ENCODE results near the gene ACVR1C. TPM values are rescaled to one million over a fixed set of nuclear protein-coding genes. Genes with fewer than 3 reads are reported as not detected.

The ACVR1C gene
- polyA plus RNA-seq, 5 donors = 0.09 to 0.40 (median 0.25) TPM

- DNase-seq = no peak
Observed at GRCh38 chr2:157497638-157498314, 130.9 kb downstream of the ACVR1C start.

GRCh38 chr2:157492189-157492773 is 136.4 kb downstream of the ACVR1C start:
- DNase-seq = peak; percentile 31 to 65

- DNase-seq = no peak
Observed at GRCh38 chr2:157489983-157490382, 138.7 kb downstream of the ACVR1C start.

- DNase-seq = no peak
Observed at GRCh38 chr2:157488877-157489276, 139.8 kb downstream of the ACVR1C start.

- no peak for DNase-seq
Observed at GRCh38 chr2:157487747-157488146, 140.9 kb downstream of the ACVR1C start.

GRCh38 chr2:157487271-157487610 is 141.4 kb downstream of the ACVR1C start:
- DNase-seq = no peak

GRCh38 chr2:157486596-157487270 is 141.9 kb downstream of the ACVR1C start:
- no peak for DNase-seq

- no peak for DNase-seq
Observed at GRCh38 chr2:157480182-157480961, 148.3 kb downstream of the ACVR1C start.

GRCh38 chr2:157479081-157480027 is 149.3 kb downstream of the ACVR1C start:
- no peak for DNase-seq

- no peak for DNase-seq
Observed at GRCh38 chr2:157477919-157478318, 150.7 kb downstream of the ACVR1C start.

- DNase-seq = no peak
Observed at GRCh38 chr2:157476953-157477709, 151.5 kb downstream of the ACVR1C start.

Other genes starting within 250 kb of the ACVR1C start
- 1 to 10 TPM; 1.4 to 2.6 (median 1.7) TPM for gene CYTIP, start 184.8 kb downstream of the ACVR1C start, polyA plus RNA-seq (ENCODE audit: insufficient read depth in 1 of 5, insufficient read length in 5 of 5, low replicate concordance in 1 of 5)
- 10 to 100 TPM; 28.3 to 31.6 (median 29.7) TPM for gene ACVR1, start 247.5 kb upstream of the ACVR1C start, polyA plus RNA-seq (ENCODE audit: insufficient read depth in 1 of 5, insufficient read length in 5 of 5, low replicate concordance in 1 of 5)